ENCODE measurements around the gene EDNRB.

DNA sequence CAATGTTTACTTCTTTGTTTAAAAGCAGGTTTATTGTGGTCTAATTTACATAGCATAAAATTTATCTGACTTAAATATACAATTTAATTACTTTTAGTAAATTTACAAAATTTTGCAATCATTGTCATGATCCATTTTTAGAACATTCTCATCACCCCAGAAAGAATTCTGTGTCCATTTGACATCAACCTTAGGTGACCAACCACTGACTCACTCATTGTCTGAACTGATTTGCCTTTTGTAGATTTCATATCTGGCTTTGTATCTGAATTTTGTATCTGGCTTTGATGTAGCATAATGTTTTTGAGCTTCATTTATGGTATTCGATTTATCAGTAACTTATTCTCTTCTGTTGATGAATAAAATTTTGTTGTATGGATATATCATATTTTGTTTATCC lies 40.4 kb downstream of the EDNRB start:
- TF ChIP-seq POLR2A (IDR thresholded peaks at IDR 0.05; ENCODE audit: borderline replicate concordance, extremely low read depth, insufficient read depth, insufficient read length) (no peak), TCF7L2 (IDR thresholded peaks at IDR 0.05; ENCODE audit: borderline replicate concordance, extremely low read depth, insufficient read depth, insufficient read length) (no peak), YY1 (IDR thresholded peaks at IDR 0.05; ENCODE audit: extremely low read depth, insufficient replicate concordance, low read depth, low read length) (no peak), EZH2 (IDR thresholded peaks at IDR 0.05) (no peak), SRF (IDR thresholded peaks at IDR 0.05; ENCODE audit: low read depth) (no peak), CEBPB (IDR thresholded peaks at IDR 0.05; ENCODE audit: low read depth) (no peak), ELF1 (IDR thresholded peaks at IDR 0.05; ENCODE audit: borderline replicate concordance, low read depth) (no peak), EZH2phosphoT487 (IDR thresholded peaks at IDR 0.05; ENCODE audit: borderline replicate concordance) (no peak), POLR2AphosphoS5 (IDR thresholded peaks at IDR 0.05; ENCODE audit: low read depth, low read length) (no peak), ATF3 (IDR thresholded peaks at IDR 0.05) (no peak)
- TF ChIP-seq, protein P1, sequence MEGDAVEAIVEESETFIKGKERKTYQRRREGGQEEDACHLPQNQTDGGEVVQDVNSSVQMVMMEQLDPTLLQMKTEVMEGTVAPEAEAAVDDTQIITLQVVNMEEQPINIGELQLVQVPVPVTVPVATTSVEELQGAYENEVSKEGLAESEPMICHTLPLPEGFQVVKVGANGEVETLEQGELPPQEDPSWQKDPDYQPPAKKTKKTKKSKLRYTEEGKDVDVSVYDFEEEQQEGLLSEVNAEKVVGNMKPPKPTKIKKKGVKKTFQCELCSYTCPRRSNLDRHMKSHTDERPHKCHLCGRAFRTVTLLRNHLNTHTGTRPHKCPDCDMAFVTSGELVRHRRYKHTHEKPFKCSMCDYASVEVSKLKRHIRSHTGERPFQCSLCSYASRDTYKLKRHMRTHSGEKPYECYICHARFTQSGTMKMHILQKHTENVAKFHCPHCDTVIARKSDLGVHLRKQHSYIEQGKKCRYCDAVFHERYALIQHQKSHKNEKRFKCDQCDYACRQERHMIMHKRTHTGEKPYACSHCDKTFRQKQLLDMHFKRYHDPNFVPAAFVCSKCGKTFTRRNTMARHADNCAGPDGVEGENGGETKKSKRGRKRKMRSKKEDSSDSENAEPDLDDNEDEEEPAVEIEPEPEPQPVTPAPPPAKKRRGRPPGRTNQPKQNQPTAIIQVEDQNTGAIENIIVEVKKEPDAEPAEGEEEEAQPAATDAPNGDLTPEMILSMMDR (IDR thresholded peaks at IDR 0.05 in 2 of 3, conservative IDR thresholded peaks at IDR 0.05 in 1 of 3; ENCODE audit: borderline replicate concordance in 1 of 3, insufficient read depth in 1 of 3, low read depth in 2 of 3, low read length in 2 of 3), result no peak
- TF ChIP-seq, protein P2, sequence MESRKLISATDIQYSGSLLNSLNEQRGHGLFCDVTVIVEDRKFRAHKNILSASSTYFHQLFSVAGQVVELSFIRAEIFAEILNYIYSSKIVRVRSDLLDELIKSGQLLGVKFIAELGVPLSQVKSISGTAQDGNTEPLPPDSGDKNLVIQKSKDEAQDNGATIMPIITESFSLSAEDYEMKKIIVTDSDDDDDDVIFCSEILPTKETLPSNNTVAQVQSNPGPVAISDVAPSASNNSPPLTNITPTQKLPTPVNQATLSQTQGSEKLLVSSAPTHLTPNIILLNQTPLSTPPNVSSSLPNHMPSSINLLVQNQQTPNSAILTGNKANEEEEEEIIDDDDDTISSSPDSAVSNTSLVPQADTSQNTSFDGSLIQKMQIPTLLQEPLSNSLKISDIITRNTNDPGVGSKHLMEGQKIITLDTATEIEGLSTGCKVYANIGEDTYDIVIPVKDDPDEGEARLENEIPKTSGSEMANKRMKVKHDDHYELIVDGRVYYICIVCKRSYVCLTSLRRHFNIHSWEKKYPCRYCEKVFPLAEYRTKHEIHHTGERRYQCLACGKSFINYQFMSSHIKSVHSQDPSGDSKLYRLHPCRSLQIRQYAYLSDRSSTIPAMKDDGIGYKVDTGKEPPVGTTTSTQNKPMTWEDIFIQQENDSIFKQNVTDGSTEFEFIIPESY (IDR thresholded peaks at IDR 0.05; ENCODE audit: extremely low read depth, insufficient replicate concordance, low read length), result no peak
- TF ChIP-seq, protein P3, sequence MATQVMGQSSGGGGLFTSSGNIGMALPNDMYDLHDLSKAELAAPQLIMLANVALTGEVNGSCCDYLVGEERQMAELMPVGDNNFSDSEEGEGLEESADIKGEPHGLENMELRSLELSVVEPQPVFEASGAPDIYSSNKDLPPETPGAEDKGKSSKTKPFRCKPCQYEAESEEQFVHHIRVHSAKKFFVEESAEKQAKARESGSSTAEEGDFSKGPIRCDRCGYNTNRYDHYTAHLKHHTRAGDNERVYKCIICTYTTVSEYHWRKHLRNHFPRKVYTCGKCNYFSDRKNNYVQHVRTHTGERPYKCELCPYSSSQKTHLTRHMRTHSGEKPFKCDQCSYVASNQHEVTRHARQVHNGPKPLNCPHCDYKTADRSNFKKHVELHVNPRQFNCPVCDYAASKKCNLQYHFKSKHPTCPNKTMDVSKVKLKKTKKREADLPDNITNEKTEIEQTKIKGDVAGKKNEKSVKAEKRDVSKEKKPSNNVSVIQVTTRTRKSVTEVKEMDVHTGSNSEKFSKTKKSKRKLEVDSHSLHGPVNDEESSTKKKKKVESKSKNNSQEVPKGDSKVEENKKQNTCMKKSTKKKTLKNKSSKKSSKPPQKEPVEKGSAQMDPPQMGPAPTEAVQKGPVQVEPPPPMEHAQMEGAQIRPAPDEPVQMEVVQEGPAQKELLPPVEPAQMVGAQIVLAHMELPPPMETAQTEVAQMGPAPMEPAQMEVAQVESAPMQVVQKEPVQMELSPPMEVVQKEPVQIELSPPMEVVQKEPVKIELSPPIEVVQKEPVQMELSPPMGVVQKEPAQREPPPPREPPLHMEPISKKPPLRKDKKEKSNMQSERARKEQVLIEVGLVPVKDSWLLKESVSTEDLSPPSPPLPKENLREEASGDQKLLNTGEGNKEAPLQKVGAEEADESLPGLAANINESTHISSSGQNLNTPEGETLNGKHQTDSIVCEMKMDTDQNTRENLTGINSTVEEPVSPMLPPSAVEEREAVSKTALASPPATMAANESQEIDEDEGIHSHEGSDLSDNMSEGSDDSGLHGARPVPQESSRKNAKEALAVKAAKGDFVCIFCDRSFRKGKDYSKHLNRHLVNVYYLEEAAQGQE (IDR thresholded peaks at IDR 0.05; ENCODE audit: low read depth), result no peak

Measured in HCT116 (cell line).